ENCODE results near the gene VAV1. TPM values are rescaled to one million over a fixed set of nuclear protein-coding genes. Genes with fewer than 3 reads are reported as not detected.

Gene VAV1
- total and polyA plus RNA-seq, 9 of the 15 experiments (the other 6 are each of a cell fraction or from before 2014, with no cell fraction given): 0.46 to 20.1 (median 11.1) TPM

GRCh38 chr19:6752256-6753177, 20.0 kb upstream of the VAV1 start (continued):
- no peak for TF ChIP-seq CEBPZ (IDR thresholded peaks at IDR 0.05; ENCODE audit: borderline replicate concordance, low read depth, low read length)
- peak; percentile 64 for TF ChIP-seq POLR2G (IDR thresholded peaks at IDR 0.05; ENCODE audit: low read depth, low read length)
- no peak for TF ChIP-seq ZNF609 (CRISPR knock-in tag; IDR thresholded peaks at IDR 0.05; ENCODE audit: borderline replicate concordance)
- no peak for TF ChIP-seq JUN (IDR thresholded peaks at IDR 0.05; ENCODE audit: borderline replicate concordance, low read depth, low read length)
- peak; percentile 65; the same call in 1 of the 2 replicates for TF ChIP-seq JUN (CRISPR knock-in tag; IDR thresholded peaks at IDR 0.05; ENCODE audit: borderline replicate concordance)
- TF ChIP-seq NONO (IDR thresholded peaks at IDR 0.05; ENCODE audit: low read depth in 2 of 2, low read length in 1 of 2): no peak
- no peak for TF ChIP-seq ZFPM2 (CRISPR knock-in tag; IDR thresholded peaks at IDR 0.05)
- peak; percentile 57 for TF ChIP-seq NR2C1 (IDR thresholded peaks at IDR 0.05)
- TF ChIP-seq NR2C1 (tag; IDR thresholded peaks at IDR 0.05): peak; percentile 39; the same call in 1 of the 2 replicates
- TF ChIP-seq MXD1 (CRISPR knock-in tag; IDR thresholded peaks at IDR 0.05; ENCODE audit: borderline replicate concordance, poor library complexity, severe bottlenecking): no peak
- TF ChIP-seq ZBTB33 (CRISPR knock-in tag; IDR thresholded peaks at IDR 0.05): peak; percentile 83
- 0 out of 2 replicates have a peak, but pooled peaks have one; percentile 16 for TF ChIP-seq POLR2A (conservative IDR thresholded peaks at IDR 0.05)

All from K562 (cell line).